ENCODE measurements around the gene PPL. TPM values are rescaled to one million over a fixed set of nuclear protein-coding genes. Genes with fewer than 3 reads are reported as not detected.

Gene PPL
- polyA plus RNA-seq, 3 donors, result 0.02 TPM; not detected in 2

DNA sequence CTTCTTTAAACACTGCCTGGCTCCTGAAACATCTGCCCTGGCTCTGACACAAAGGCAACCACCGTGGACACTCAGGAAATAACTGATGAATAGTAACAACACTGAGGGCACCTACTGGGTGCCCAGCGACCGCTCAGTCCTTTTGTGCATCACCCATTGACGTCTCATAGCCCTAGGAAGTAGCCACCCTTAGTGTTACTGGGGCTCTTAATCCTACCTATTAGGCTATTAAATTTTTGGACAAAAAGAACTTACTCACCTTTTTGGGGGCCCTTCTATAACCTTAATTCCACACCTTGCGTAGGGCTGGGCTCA lies 11.7 kb downstream of the PPL start:
- H3K9me3 ChIP-seq (replicated peaks in 1 of 2; ENCODE audit: control insufficient read depth in 1 of 2, insufficient read depth in 1 of 2, low read length in 2 of 2), result peaks cover 21 to 22% of the 10 kb centered on the region in 2 donors
- no peaks in the 10 kb centered on the region for H3K4me1 ChIP-seq (ENCODE audit: control insufficient read depth in 1 of 2, insufficient read depth in 2 of 2, low read length in 2 of 2)
- no peak overlapping the region for H3K9ac ChIP-seq (ENCODE audit: insufficient read depth, low read length, poor library complexity, severe bottlenecking)
- intact Hi-C loops (cut with micrococcal nuclease), result no loop called here
- Mint-ChIP-seq H3K4me1 (no peaks in the 10 kb centered on the region), H3K27me3 (ENCODE audit: low read depth in 3 of 3) (peaks cover 4 to 26% (median 9%) of the 10 kb centered on the region in 3 donors), H3K36me3 (peaks cover 0 to 1% of the 10 kb centered on the region in 2 donors), H3K9me3 (peaks cover 15 to 28% (median 24%) of the 10 kb centered on the region in 7 donors), H3K27ac (no peak overlapping the region), H3K4me3 (no peak overlapping the region)
- 91% methylated on average over 4 of the region's 5 CpGs for WGBS (ENCODE audit: insufficient coverage)
- no peaks in the 10 kb centered on the region for H4K20me1 ChIP-seq (ENCODE audit: insufficient read depth, low read length)
- H3K27ac ChIP-seq (ENCODE audit: low read depth in 1 of 2, low read length in 2 of 2), result no peak overlapping the region
- no peak overlapping the region for H3K4me3 ChIP-seq (replicated peaks in 1 of 3; ENCODE audit: low read depth in 2 of 3, low read length in 3 of 3)
- no peaks in the 10 kb centered on the region for H3K36me3 ChIP-seq (replicated peaks in 1 of 2; ENCODE audit: control insufficient read depth in 1 of 2, insufficient read depth in 2 of 2, low read length in 2 of 2)
- DNase-seq, result no peak
- TF ChIP-seq CTCF (IDR thresholded peaks at IDR 0.05), result no peak
- H3K27me3 ChIP-seq (ENCODE audit: control insufficient read depth in 2 of 2, insufficient read depth in 2 of 2, low read length in 2 of 2), result no peaks in the 10 kb centered on the region
- H3K4me2 ChIP-seq (replicated peaks; ENCODE audit: extremely low read depth, low read length, poor library complexity, severe bottlenecking), result no peak overlapping the region
- H3K79me2 ChIP-seq (ENCODE audit: insufficient read depth, low read length), result no peaks in the 10 kb centered on the region
- no peak overlapping the region for H2AFZ ChIP-seq (ENCODE audit: insufficient read depth, low read depth, low read length, poor library complexity, severe bottlenecking)

DNA sequence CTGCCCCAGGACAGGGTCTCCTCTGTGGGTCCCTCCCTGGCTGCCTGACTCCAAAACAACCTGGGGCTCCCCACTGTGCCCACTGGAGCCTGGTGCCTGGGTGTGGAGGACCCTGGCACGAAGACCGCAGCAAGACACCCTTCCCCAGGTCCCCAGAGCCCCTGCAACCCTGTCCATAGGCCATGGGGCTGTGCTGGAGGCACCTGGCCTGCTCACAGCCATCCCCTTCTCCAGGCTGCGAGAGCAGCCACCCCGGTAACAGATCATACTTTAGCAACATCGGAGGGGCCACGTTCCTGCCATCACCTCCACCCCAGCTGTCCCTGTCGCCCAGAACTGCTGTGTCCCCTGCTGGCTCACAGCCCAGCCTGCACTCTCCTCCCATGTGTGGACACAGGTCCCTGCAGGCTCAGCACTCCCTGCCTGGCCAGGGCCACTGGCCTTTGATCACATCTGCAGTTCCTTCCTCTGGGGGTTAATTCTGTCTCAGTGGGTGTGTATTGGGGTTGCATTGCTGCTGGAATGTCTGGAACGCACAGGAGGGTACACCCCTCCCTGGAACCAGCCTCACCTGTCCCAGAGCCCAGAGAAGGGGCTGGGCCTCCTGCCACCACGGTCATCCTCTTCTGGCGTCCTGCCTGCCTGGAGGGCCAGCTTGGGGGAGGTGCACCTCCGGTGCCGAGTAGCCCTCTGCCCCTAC lies 12.2 kb downstream of the PPL start:
- Histone ChIP-seq H2AFZ (ENCODE audit: insufficient read depth, low read depth, low read length, poor library complexity, severe bottlenecking) (no peak overlapping the region), H3K27ac (ENCODE audit: low read depth in 1 of 2, low read length in 2 of 2) (no peak overlapping the region), H3K4me3 (replicated peaks in 1 of 3; ENCODE audit: low read depth in 2 of 3, low read length in 3 of 3) (no peak overlapping the region), H3K4me2 (replicated peaks; ENCODE audit: extremely low read depth, low read length, poor library complexity, severe bottlenecking) (no peak overlapping the region), H3K4me1 (ENCODE audit: control insufficient read depth in 1 of 2, insufficient read depth in 2 of 2, low read length in 2 of 2) (no peaks in the 10 kb centered on the region), H3K9ac (ENCODE audit: insufficient read depth, low read length, poor library complexity, severe bottlenecking) (no peak overlapping the region), H3K9me3 (replicated peaks in 1 of 2; ENCODE audit: control insufficient read depth in 1 of 2, insufficient read depth in 1 of 2, low read length in 2 of 2) (peaks cover 21 to 22% of the 10 kb centered on the region in 2 donors), H3K79me2 (ENCODE audit: insufficient read depth, low read length) (no peaks in the 10 kb centered on the region), H3K36me3 (replicated peaks in 1 of 2; ENCODE audit: control insufficient read depth in 1 of 2, insufficient read depth in 2 of 2, low read length in 2 of 2) (no peaks in the 10 kb centered on the region), H4K20me1 (ENCODE audit: insufficient read depth, low read length) (no peaks in the 10 kb centered on the region), H3K27me3 (ENCODE audit: control insufficient read depth in 2 of 2, insufficient read depth in 2 of 2, low read length in 2 of 2) (no peaks in the 10 kb centered on the region)
- H3K27ac Mint-ChIP-seq, result no peak overlapping the region
- H3K9me3 Mint-ChIP-seq, result peaks cover 15 to 28% (median 24%) of the 10 kb centered on the region in 7 donors
- DNase-seq, result no peak
- no peak overlapping the region for H3K4me3 Mint-ChIP-seq
- intact Hi-C loops (cut with micrococcal nuclease), result no loop called here
- peaks cover 0 to 1% of the 10 kb centered on the region in 2 donors for H3K36me3 Mint-ChIP-seq
- peaks cover 6 to 26% (median 9%) of the 10 kb centered on the region in 3 donors for H3K27me3 Mint-ChIP-seq (ENCODE audit: low read depth in 3 of 3)
- 84% methylated on average over 11 of the region's 12 CpGs for whole genome bisulfite sequencing (ENCODE audit: insufficient coverage)
- no peaks in the 10 kb centered on the region for H3K4me1 Mint-ChIP-seq
- no peak for TF ChIP-seq CTCF (IDR thresholded peaks at IDR 0.05)
